Measurements from ENCODE around the gene TADA2B.

TADA2B gene

GRCh38 chr4:7043284-7044136 is at the start of gene TADA2B:
TADA2B (plus strand) TSS chr4:7043372; CDS start chr4:7043580, 208 bp downstream.
- no peak for DNase-seq

- DNase-seq, result no peak
Measured at GRCh38 chr4:6996481-6996880, 46.7 kb upstream of the TADA2B start.

- DNase-seq, result no peak
Measured at GRCh38 chr4:6999172-7000086, 43.7 kb upstream of the TADA2B start.

GRCh38 chr4:7000421-7001176 is 42.6 kb upstream of the TADA2B start:
- no peak for DNase-seq

GRCh38 chr4:7001271-7001670 is 41.9 kb upstream of the TADA2B start:
- no peak for DNase-seq

- no peak for DNase-seq
Measured at GRCh38 chr4:7002336-7002735, 40.8 kb upstream of the TADA2B start.

- no peak for DNase-seq
Measured at GRCh38 chr4:7003176-7003878, 39.8 kb upstream of the TADA2B start.

GRCh38 chr4:7003879-7004240 is 39.3 kb upstream of the TADA2B start:
- DNase-seq, result no peak

GRCh38 chr4:7004331-7004730 is 38.8 kb upstream of the TADA2B start:
- no peak for DNase-seq

- no peak for DNase-seq
Measured at GRCh38 chr4:7005571-7005970, 37.6 kb upstream of the TADA2B start.

- no peak for DNase-seq
Measured at GRCh38 chr4:7006411-7006810, 36.8 kb upstream of the TADA2B start.

- no peak for DNase-seq
Measured at GRCh38 chr4:7007142-7007907, 35.8 kb upstream of the TADA2B start.

GRCh38 chr4:7007944-7008343 is 35.2 kb upstream of the TADA2B start:
- no peak for DNase-seq

GRCh38 chr4:7009564-7009963 is 33.6 kb upstream of the TADA2B start:
- DNase-seq, result no peak

- no peak for DNase-seq
Measured at GRCh38 chr4:7013175-7013574, 30.0 kb upstream of the TADA2B start.

- DNase-seq, result no peak
Measured at GRCh38 chr4:7014815-7015214, 28.4 kb upstream of the TADA2B start.

GRCh38 chr4:7015383-7016035 is 27.7 kb upstream of the TADA2B start:
- no peak for DNase-seq

- no peak for DNase-seq
Measured at GRCh38 chr4:7016086-7016485, 27.1 kb upstream of the TADA2B start.

- DNase-seq, result no peak
Measured at GRCh38 chr4:7016512-7016911, 26.7 kb upstream of the TADA2B start.

GRCh38 chr4:7017446-7018048 is 25.6 kb upstream of the TADA2B start:
- no peak for DNase-seq

GRCh38 chr4:7018281-7018680 is 24.9 kb upstream of the TADA2B start:
- DNase-seq, result no peak

Data from NCI-H1694 (cell line).